Measurements from ENCODE around the gene NHSL1.

The NHSL1 gene

DNA sequence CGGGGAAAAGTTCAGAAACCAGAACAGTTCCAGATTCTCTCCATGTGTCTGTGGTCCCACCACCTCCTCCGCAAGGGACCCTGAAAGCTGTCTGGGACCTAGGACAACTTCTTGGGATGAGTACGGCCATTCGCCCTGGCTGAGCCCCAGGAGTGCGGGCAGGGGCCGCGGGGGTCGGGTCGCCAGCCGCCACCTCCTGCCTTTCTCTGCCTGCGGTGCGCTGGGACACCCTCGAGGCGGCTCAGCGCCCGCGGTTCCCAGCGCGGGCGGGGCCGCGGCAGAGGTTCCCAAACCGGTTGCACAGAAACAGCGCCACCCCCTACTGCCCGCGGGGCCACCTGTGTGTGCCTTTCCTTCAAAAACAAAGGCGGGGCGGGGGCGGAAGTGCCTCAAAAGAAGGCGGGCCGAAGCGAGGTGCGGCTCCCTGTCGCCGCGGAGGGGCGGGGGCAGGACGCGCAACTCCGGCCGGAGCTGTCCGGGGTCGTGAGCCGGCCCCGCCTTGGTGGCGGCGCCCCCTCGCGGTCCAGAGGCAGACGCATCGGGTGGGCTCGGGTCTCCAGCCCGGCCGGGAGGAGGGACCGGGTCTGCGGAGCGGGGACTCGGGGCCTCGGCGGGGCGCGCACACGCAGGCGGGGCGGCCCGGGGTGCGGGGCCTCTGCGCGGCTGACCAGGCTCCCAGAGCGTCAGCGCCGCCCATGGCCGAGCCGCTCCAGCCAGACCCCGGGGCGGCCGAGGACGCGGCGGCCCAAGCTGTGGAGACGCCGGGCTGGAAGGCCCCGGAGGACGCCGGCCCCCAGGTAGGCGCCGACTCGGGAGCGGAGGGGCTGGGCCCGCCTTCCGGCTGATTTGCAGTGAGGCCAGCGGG is 95.3 kb downstream of the NHSL1 start, which contains the start of gene HEBP2:
HEBP2 (plus strand) TSS at position 423 of the 865 bp plus-strand sequence; CDS start at position 696, 273 bp downstream.
- POLR2A ChIA-PET = interaction anchor here (0.6 to 1.9 kb wide), 7 partner anchors 9 to 298 kb away, joined by 3 to 8 read pairs (median 4); no protein-coding TSS in a partner anchor
- H3K27ac ChIP-seq (ENCODE audit: extremely low read depth, low read depth, low read length) = peak within 1 kb of the TSS; percentile 80; the same call in 1 of the 2 replicates
- CTCF ChIA-PET = interaction anchor here (0.6 to 3.4 kb wide), 32 partner anchors 9 to 734 kb away, joined by 3 to 26 read pairs (median 4); partner anchors contain the start of gene ARFGEF3
- H3K9me3 ChIP-seq (ENCODE audit: control insufficient read depth, insufficient read depth, low read depth, low read length) = no peaks in the 10 kb centered on the region
- H3K4me3 ChIP-seq (ENCODE audit: low read depth, low read length) = peak within 1 kb of the TSS; percentile 82
- peaks cover 17 to 31% of the 10 kb centered on the region in 2 experiments for H3K36me3 ChIP-seq (ENCODE audit: control insufficient read depth in 2 of 2, insufficient read depth in 1 of 2, low read length in 2 of 2)
- peaks cover 10% of the 10 kb centered on the region for H3K4me1 ChIP-seq (ENCODE audit: control insufficient read depth, insufficient read depth, low read length)
- no peak for TF ChIP-seq REPIN1 (tag by site-specific recombination; IDR thresholded peaks at IDR 0.05; ENCODE audit: low read depth)
- TF ChIP-seq, protein P1, sequence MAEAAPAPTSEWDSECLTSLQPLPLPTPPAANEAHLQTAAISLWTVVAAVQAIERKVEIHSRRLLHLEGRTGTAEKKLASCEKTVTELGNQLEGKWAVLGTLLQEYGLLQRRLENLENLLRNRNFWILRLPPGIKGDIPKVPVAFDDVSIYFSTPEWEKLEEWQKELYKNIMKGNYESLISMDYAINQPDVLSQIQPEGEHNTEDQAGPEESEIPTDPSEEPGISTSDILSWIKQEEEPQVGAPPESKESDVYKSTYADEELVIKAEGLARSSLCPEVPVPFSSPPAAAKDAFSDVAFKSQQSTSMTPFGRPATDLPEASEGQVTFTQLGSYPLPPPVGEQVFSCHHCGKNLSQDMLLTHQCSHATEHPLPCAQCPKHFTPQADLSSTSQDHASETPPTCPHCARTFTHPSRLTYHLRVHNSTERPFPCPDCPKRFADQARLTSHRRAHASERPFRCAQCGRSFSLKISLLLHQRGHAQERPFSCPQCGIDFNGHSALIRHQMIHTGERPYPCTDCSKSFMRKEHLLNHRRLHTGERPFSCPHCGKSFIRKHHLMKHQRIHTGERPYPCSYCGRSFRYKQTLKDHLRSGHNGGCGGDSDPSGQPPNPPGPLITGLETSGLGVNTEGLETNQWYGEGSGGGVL (tag by site-specific recombination; IDR thresholded peaks at IDR 0.05) = 0 out of 2 replicates have a peak, but pooled peaks have one; percentile 14
- TF ChIP-seq ZNF549 (tag by site-specific recombination; IDR thresholded peaks at IDR 0.05) = no peak
- TF ChIP-seq, protein P2, sequence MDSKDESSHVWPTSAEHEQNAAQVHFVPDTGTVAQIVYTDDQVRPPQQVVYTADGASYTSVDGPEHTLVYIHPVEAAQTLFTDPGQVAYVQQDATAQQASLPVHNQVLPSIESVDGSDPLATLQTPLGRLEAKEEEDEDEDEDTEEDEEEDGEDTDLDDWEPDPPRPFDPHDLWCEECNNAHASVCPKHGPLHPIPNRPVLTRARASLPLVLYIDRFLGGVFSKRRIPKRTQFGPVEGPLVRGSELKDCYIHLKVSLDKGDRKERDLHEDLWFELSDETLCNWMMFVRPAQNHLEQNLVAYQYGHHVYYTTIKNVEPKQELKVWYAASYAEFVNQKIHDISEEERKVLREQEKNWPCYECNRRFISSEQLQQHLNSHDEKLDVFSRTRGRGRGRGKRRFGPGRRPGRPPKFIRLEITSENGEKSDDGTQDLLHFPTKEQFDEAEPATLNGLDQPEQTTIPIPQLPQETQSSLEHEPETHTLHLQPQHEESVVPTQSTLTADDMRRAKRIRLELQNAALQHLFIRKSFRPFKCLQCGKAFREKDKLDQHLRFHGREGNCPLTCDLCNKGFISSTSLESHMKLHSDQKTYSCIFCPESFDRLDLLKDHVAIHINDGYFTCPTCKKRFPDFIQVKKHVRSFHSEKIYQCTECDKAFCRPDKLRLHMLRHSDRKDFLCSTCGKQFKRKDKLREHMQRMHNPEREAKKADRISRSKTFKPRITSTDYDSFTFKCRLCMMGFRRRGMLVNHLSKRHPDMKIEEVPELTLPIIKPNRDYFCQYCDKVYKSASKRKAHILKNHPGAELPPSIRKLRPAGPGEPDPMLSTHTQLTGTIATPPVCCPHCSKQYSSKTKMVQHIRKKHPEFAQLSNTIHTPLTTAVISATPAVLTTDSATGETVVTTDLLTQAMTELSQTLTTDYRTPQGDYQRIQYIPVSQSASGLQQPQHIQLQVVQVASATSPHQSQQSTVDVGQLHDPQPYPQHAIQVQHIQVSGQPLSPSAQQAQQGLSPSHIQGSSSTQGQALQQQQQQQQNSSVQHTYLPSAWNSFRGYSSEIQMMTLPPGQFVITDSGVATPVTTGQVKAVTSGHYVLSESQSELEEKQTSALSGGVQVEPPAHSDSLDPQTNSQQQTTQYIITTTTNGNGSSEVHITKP (tag by site-specific recombination; IDR thresholded peaks at IDR 0.05) = peak; percentile 24
- peak; percentile 47; the same call in 1 of the 2 replicates for TF ChIP-seq OSR2 (tag by site-specific recombination; IDR thresholded peaks at IDR 0.05)
- peak; percentile 86 for TF ChIP-seq SP2 (tag by site-specific recombination; IDR thresholded peaks at IDR 0.05)
- TF ChIP-seq ZBTB8A (tag by site-specific recombination; IDR thresholded peaks at IDR 0.05) = peak; percentile 84
- TF ChIP-seq ZNF48 (tag by site-specific recombination; IDR thresholded peaks at IDR 0.05) = no peak
- TF ChIP-seq, protein P3, sequence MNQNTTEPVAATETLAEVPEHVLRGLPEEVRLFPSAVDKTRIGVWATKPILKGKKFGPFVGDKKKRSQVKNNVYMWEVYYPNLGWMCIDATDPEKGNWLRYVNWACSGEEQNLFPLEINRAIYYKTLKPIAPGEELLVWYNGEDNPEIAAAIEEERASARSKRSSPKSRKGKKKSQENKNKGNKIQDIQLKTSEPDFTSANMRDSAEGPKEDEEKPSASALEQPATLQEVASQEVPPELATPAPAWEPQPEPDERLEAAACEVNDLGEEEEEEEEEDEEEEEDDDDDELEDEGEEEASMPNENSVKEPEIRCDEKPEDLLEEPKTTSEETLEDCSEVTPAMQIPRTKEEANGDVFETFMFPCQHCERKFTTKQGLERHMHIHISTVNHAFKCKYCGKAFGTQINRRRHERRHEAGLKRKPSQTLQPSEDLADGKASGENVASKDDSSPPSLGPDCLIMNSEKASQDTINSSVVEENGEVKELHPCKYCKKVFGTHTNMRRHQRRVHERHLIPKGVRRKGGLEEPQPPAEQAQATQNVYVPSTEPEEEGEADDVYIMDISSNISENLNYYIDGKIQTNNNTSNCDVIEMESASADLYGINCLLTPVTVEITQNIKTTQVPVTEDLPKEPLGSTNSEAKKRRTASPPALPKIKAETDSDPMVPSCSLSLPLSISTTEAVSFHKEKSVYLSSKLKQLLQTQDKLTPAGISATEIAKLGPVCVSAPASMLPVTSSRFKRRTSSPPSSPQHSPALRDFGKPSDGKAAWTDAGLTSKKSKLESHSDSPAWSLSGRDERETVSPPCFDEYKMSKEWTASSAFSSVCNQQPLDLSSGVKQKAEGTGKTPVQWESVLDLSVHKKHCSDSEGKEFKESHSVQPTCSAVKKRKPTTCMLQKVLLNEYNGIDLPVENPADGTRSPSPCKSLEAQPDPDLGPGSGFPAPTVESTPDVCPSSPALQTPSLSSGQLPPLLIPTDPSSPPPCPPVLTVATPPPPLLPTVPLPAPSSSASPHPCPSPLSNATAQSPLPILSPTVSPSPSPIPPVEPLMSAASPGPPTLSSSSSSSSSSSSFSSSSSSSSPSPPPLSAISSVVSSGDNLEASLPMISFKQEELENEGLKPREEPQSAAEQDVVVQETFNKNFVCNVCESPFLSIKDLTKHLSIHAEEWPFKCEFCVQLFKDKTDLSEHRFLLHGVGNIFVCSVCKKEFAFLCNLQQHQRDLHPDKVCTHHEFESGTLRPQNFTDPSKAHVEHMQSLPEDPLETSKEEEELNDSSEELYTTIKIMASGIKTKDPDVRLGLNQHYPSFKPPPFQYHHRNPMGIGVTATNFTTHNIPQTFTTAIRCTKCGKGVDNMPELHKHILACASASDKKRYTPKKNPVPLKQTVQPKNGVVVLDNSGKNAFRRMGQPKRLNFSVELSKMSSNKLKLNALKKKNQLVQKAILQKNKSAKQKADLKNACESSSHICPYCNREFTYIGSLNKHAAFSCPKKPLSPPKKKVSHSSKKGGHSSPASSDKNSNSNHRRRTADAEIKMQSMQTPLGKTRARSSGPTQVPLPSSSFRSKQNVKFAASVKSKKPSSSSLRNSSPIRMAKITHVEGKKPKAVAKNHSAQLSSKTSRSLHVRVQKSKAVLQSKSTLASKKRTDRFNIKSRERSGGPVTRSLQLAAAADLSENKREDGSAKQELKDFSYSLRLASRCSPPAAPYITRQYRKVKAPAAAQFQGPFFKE (tag by site-specific recombination; IDR thresholded peaks at IDR 0.05; ENCODE audit: borderline replicate concordance) = no peak
- peak; percentile 66 for TF ChIP-seq KLF16 (tag by site-specific recombination; IDR thresholded peaks at IDR 0.05)
- no peak for TF ChIP-seq ZNF473 (tag by site-specific recombination; IDR thresholded peaks at IDR 0.05)
- TF ChIP-seq ZBTB20 (tag by site-specific recombination; IDR thresholded peaks at IDR 0.05) = peak; percentile 64; the same call in 1 of the 2 replicates
- TF ChIP-seq, protein P4, sequence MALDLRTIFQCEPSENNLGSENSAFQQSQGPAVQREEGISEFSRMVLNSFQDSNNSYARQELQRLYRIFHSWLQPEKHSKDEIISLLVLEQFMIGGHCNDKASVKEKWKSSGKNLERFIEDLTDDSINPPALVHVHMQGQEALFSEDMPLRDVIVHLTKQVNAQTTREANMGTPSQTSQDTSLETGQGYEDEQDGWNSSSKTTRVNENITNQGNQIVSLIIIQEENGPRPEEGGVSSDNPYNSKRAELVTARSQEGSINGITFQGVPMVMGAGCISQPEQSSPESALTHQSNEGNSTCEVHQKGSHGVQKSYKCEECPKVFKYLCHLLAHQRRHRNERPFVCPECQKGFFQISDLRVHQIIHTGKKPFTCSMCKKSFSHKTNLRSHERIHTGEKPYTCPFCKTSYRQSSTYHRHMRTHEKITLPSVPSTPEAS (tag by site-specific recombination; IDR thresholded peaks at IDR 0.05) = no peak
- TF ChIP-seq, protein P5, sequence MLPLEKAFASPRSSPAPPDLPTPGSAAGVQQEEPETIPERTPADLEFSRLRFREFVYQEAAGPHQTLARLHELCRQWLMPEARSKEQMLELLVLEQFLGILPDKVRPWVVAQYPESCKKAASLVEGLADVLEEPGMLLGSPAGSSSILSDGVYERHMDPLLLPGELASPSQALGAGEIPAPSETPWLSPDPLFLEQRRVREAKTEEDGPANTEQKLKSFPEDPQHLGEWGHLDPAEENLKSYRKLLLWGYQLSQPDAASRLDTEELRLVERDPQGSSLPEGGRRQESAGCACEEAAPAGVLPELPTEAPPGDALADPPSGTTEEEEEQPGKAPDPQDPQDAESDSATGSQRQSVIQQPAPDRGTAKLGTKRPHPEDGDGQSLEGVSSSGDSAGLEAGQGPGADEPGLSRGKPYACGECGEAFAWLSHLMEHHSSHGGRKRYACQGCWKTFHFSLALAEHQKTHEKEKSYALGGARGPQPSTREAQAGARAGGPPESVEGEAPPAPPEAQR (tag by site-specific recombination; IDR thresholded peaks at IDR 0.05) = no peak
- TF ChIP-seq, protein P6, sequence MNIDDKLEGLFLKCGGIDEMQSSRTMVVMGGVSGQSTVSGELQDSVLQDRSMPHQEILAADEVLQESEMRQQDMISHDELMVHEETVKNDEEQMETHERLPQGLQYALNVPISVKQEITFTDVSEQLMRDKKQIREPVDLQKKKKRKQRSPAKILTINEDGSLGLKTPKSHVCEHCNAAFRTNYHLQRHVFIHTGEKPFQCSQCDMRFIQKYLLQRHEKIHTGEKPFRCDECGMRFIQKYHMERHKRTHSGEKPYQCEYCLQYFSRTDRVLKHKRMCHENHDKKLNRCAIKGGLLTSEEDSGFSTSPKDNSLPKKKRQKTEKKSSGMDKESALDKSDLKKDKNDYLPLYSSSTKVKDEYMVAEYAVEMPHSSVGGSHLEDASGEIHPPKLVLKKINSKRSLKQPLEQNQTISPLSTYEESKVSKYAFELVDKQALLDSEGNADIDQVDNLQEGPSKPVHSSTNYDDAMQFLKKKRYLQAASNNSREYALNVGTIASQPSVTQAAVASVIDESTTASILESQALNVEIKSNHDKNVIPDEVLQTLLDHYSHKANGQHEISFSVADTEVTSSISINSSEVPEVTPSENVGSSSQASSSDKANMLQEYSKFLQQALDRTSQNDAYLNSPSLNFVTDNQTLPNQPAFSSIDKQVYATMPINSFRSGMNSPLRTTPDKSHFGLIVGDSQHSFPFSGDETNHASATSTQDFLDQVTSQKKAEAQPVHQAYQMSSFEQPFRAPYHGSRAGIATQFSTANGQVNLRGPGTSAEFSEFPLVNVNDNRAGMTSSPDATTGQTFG (tag by site-specific recombination; IDR thresholded peaks at IDR 0.05; ENCODE audit: borderline replicate concordance) = no peak
- no peak for TF ChIP-seq ZFP37 (tag by site-specific recombination; IDR thresholded peaks at IDR 0.05)
- peak; percentile 83 for TF ChIP-seq KLF9 (tag by site-specific recombination; IDR thresholded peaks at IDR 0.05; ENCODE audit: low read depth)
